GM19468 (cell line): ENCODE measurements around the gene LCK.
"Not testable (repeated sequence)": the region's sequence is repeated elsewhere in the genome, so short reads cannot be mapped to it uniquely, and the experiment has no call there.

Source experiments
- ATAC-seq: cut with Tn5 transposase; IDR thresholded peaks from one replicate; pipeline ENCODE4 v1.9.1; 2021; ENCODE audit warnings: mild to moderate bottlenecking, moderate library complexity, moderate number of reproducible peaks; ENCODE audit not compliant: unreplicated experiment; ENCODE audit errors: extremely low read depth

LCK gene

GRCh38 chr1:32272557-32273390, 21.7 kb downstream of the LCK start:
- no peak for ATAC-seq

GRCh38 chr1:32273391-32274208, 22.5 kb downstream of the LCK start:
- no peak for ATAC-seq

- ATAC-seq, result no peak
Measured at GRCh38 chr1:32274646-32275340, 23.7 kb downstream of the LCK start.

- ATAC-seq, result no peak
Measured at GRCh38 chr1:32275424-32275823, 24.4 kb downstream of the LCK start.

- no peak for ATAC-seq
Measured at GRCh38 chr1:32276032-32276782, 25.1 kb downstream of the LCK start.

- ATAC-seq, result not testable (repeated sequence)
Measured at GRCh38 chr1:32284777-32285176, 33.7 kb downstream of the LCK start.

GRCh38 chr1:32285658-32286057, 34.6 kb downstream of the LCK start:
- no peak for ATAC-seq

GRCh38 chr1:32286763-32287162, 35.7 kb downstream of the LCK start:
- ATAC-seq, result no peak

- no peak for ATAC-seq
Measured at GRCh38 chr1:32289256-32289655, 38.2 kb downstream of the LCK start.

GRCh38 chr1:32291145-32291707, 40.2 kb downstream of the LCK start:
- no peak for ATAC-seq

GRCh38 chr1:32291708-32292538, 40.9 kb downstream of the LCK start, which contains the start of gene HDAC1:
Gene HDAC1 (plus strand): TSS chr1:32292083. CDS start chr1:32292170, 87 bp downstream.
- peak; percentile 89 for ATAC-seq

- not testable (repeated sequence) for ATAC-seq
Measured at GRCh38 chr1:32298211-32298610, 47.1 kb downstream of the LCK start.

- no peak for ATAC-seq
Measured at GRCh38 chr1:32299327-32299726, 48.3 kb downstream of the LCK start.

- no peak for ATAC-seq
Measured at GRCh38 chr1:32303358-32303757, 52.3 kb downstream of the LCK start.

GRCh38 chr1:32303997-32304622, 53.0 kb downstream of the LCK start:
- ATAC-seq, result no peak

GRCh38 chr1:32305310-32305709, 54.2 kb downstream of the LCK start:
- no peak for ATAC-seq

- no peak for ATAC-seq
Measured at GRCh38 chr1:32307324-32307723, 56.3 kb downstream of the LCK start.

GRCh38 chr1:32309960-32310359, 58.9 kb downstream of the LCK start:
- ATAC-seq, result no peak
